Astrocyte (in vitro differentiated cells and primary cell): ENCODE measurements around the gene ENTPD8. TPM values are rescaled to one million over a fixed set of nuclear protein-coding genes. Genes with fewer than 3 reads are reported as not detected.

ENCODE experiments used
- DNase-seq: peaks from one replicate; pipeline ENCODE4 v3.0.0-alpha.2; 2010; ENCODE audit warnings: low read depth
- FAIRE-seq: peaks from 2 replicates; lab custom pipeline; 2011; peaks lifted over from hg19 to GRCh38; lab: Jason Lieb, UNC
- H2AFZ ChIP-seq: 2 replicates; pipeline ENCODE4 v1.6.0; 2012; ENCODE audit warnings: low read depth, low read length, inconsistent platforms
- H3K27ac ChIP-seq: 2 replicates; pipeline ENCODE4 v1.5.1; 2011; ENCODE audit warnings: low read depth, low read length, inconsistent platforms
- H3K27me3 ChIP-seq: 2 replicates; pipeline ENCODE4 v1.6.0; 2011; ENCODE audit warnings: low read length, inconsistent platforms; ENCODE audit not compliant: insufficient read depth
- H3K36me3 ChIP-seq: 2 replicates; pipeline ENCODE4 v1.5.1; 2011; ENCODE audit warnings: low read length, inconsistent platforms; ENCODE audit not compliant: insufficient read depth
- H3K4me1 ChIP-seq: 2 replicates; pipeline ENCODE4 v1.5.1; 2011; ENCODE audit warnings: low read length, inconsistent platforms; ENCODE audit not compliant: insufficient read depth
- H3K4me2 ChIP-seq: 2 replicates; pipeline ENCODE4 v1.6.0; 2012; ENCODE audit warnings: low read length, inconsistent platforms
- H3K4me3 ChIP-seq: 2 replicates; pipeline ENCODE4 v1.5.1; 2011; ENCODE audit warnings: low read depth, mild to moderate bottlenecking, low read length, inconsistent platforms; ENCODE audit not compliant: insufficient read depth
- H3K79me2 ChIP-seq: 2 replicates; pipeline ENCODE4 v1.6.0; 2012; ENCODE audit warnings: mild to moderate bottlenecking, low read length, inconsistent platforms; ENCODE audit not compliant: insufficient read depth
- H3K9ac ChIP-seq: 2 replicates; pipeline ENCODE4 v1.6.0; 2012; ENCODE audit warnings: mild to moderate bottlenecking, low read length, inconsistent platforms
- H3K9me3 ChIP-seq: 2 replicates; pipeline ENCODE4 v1.5.1; 2012; ENCODE audit warnings: low read depth, mild to moderate bottlenecking, low read length, inconsistent platforms; ENCODE audit not compliant: insufficient read depth
- H4K20me1 ChIP-seq: 2 replicates; pipeline ENCODE4 v1.6.0; 2012; ENCODE audit warnings: low read length, inconsistent platforms; ENCODE audit not compliant: insufficient read depth
- H3K27ac Mint-ChIP-seq: one replicate; pipeline ENCODE4 v1.8.0; 2021; ENCODE audit warnings: mild to moderate bottlenecking, mixed read lengths; ENCODE audit not compliant: unreplicated experiment
- H3K27me3 Mint-ChIP-seq: one replicate; pipeline ENCODE4 v1.8.0; 2021; ENCODE audit warnings: low read depth, mixed read lengths; ENCODE audit not compliant: unreplicated experiment
- H3K36me3 Mint-ChIP-seq: one replicate; pipeline ENCODE4 v1.8.0; 2021; ENCODE audit warnings: low read depth, mixed read lengths; ENCODE audit not compliant: unreplicated experiment
- H3K4me1 Mint-ChIP-seq: one replicate; pipeline ENCODE4 v1.8.0; 2021; ENCODE audit warnings: low read depth, mixed read lengths; ENCODE audit not compliant: unreplicated experiment
- H3K4me3 Mint-ChIP-seq: one replicate; pipeline ENCODE4 v1.8.0; 2021; ENCODE audit warnings: mild to moderate bottlenecking, moderate library complexity, mixed read lengths; ENCODE audit not compliant: unreplicated experiment
- H3K9me3 Mint-ChIP-seq: one replicate; pipeline ENCODE4 v1.8.0; 2021; ENCODE audit warnings: mild to moderate bottlenecking, mixed read lengths; ENCODE audit not compliant: unreplicated experiment
- EZH2 ChIP-seq: IDR thresholded peaks from 2 replicates; pipeline ENCODE4 v1.6.1; 2012; ENCODE audit warnings: mild to moderate bottlenecking, low read length, inconsistent platforms; ENCODE audit not compliant: insufficient read depth
- total RNA-seq: library from RNA; stranded (reverse); gene quantifications from 2 replicates; pipeline ENCODE4 v1.2.1, GENCODE V29; 2021
- TF ChIP-seq, protein P1 (sequence below): IDR thresholded peaks from 2 replicates; pipeline ENCODE4 v1.5.1; 2011; ENCODE audit warnings: low read depth, mild to moderate bottlenecking, inconsistent platforms, low read length, moderate library complexity; ENCODE audit not compliant: insufficient read depth

The ENTPD8 gene
- total RNA-seq, 1 donor from 2014 or later: 0.11 TPM

DNA sequence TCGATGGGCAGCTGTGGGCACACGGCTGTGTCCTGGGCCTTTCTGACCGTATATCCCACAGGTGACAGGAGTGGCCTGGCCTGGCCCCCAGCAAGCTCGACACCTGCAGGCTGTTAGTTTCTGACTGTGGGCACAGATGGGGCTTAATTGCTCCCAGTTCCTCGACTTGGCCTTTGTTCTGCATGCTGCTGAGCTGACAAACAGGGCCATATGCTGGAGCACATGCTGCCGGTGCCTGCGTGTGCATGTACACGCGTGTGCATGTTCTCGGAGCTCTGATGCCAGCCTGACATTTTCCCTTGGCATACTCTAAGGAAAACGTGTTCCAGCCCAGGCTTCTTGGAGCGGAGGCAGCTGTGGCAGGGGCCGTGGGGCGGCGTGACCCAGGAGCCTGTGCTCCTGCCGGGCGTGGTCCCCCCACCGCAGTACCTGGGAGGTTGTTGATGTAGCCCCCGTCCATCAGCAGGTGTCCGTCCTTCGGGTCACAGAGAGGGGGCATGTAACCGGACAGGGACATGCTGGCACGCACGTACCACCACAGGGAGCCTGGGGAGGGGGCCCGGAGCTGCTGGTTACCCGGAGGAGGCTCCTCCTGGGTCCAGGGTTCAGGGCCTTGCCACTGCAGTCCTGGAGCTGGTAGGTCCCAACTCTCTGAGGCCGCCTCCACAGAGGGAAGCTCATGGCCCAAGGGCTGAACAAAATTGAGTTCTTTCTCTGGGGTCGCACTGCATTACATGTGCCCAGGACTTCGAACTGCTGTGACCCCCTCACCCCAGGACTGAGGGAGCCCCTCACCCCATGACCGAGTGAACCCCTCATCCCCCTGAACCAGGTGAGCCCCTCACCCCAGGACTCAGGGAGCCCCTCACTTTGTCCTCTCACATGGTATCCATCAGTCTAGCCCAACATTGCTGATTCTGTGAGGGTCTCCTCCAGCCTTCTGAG lies 22.1 kb upstream of the ENTPD8 start:
- H3K27me3 ChIP-seq: no peaks in the 10 kb centered on the region
- H3K4me1 ChIP-seq: peaks cover 8% of the 10 kb centered on the region
- Mint-ChIP-seq H3K36me3 (peaks cover 3% of the 10 kb centered on the region), H3K4me1 (no peaks in the 10 kb centered on the region), H3K27ac (no peak overlapping the region), H3K4me3 (no peak overlapping the region), H3K9me3 (no peaks in the 10 kb centered on the region), H3K27me3 (peaks cover 6% of the 10 kb centered on the region)
- H3K36me3 ChIP-seq: no peaks in the 10 kb centered on the region
- H2AFZ ChIP-seq: no peak overlapping the region
- DNase-seq (no peak), FAIRE-seq (no peak)
- no peaks in the 10 kb centered on the region for H3K9me3 ChIP-seq
- H3K4me2 ChIP-seq: no peak overlapping the region
- no peak overlapping the region for H3K27ac ChIP-seq
- TF ChIP-seq EZH2: no peak
- TF ChIP-seq, protein P1, sequence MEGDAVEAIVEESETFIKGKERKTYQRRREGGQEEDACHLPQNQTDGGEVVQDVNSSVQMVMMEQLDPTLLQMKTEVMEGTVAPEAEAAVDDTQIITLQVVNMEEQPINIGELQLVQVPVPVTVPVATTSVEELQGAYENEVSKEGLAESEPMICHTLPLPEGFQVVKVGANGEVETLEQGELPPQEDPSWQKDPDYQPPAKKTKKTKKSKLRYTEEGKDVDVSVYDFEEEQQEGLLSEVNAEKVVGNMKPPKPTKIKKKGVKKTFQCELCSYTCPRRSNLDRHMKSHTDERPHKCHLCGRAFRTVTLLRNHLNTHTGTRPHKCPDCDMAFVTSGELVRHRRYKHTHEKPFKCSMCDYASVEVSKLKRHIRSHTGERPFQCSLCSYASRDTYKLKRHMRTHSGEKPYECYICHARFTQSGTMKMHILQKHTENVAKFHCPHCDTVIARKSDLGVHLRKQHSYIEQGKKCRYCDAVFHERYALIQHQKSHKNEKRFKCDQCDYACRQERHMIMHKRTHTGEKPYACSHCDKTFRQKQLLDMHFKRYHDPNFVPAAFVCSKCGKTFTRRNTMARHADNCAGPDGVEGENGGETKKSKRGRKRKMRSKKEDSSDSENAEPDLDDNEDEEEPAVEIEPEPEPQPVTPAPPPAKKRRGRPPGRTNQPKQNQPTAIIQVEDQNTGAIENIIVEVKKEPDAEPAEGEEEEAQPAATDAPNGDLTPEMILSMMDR: no peak
- no peaks in the 10 kb centered on the region for H3K79me2 ChIP-seq
- H3K9ac ChIP-seq: no peak overlapping the region
- H4K20me1 ChIP-seq: peaks cover 4% of the 10 kb centered on the region
- no peak overlapping the region for H3K4me3 ChIP-seq

GRCh38 chr9:137462396-137462985 lies 21.3 kb upstream of the ENTPD8 start:
- DNase-seq (no peak), FAIRE-seq (no peak)
- H3K4me1 Mint-ChIP-seq: no peaks in the 10 kb centered on the region
- H3K9me3 Mint-ChIP-seq: no peaks in the 10 kb centered on the region
- H3K27me3 ChIP-seq: no peaks in the 10 kb centered on the region
- H3K27ac Mint-ChIP-seq: no peak overlapping the region
- H3K4me2 ChIP-seq: no peak overlapping the region
- no peak overlapping the region for H3K4me3 ChIP-seq
- H3K4me3 Mint-ChIP-seq: no peak overlapping the region
- H3K27ac ChIP-seq: no peak overlapping the region
- peaks cover 6% of the 10 kb centered on the region for H3K27me3 Mint-ChIP-seq
- H3K79me2 ChIP-seq: no peaks in the 10 kb centered on the region
- no peak overlapping the region for H2AFZ ChIP-seq
- H3K36me3 Mint-ChIP-seq: peaks cover 3% of the 10 kb centered on the region
- no peaks in the 10 kb centered on the region for H3K36me3 ChIP-seq
- peaks cover 15% of the 10 kb centered on the region for H3K4me1 ChIP-seq
- no peak overlapping the region for H3K9ac ChIP-seq
- TF ChIP-seq, protein P1: no peak
- no peak for TF ChIP-seq EZH2
- no peaks in the 10 kb centered on the region for H3K9me3 ChIP-seq
- H4K20me1 ChIP-seq: peaks cover 12% of the 10 kb centered on the region
